ENCODE measurements around the gene VPS13C. TPM values are rescaled to one million over a fixed set of nuclear protein-coding genes. Genes with fewer than 3 reads are reported as not detected.

Gene VPS13C
- total RNA-seq, 1 donor from 2014 or later: 73.6 TPM

- no peaks in the 10 kb centered on the region for H3K9me3 ChIP-seq (ENCODE audit: control insufficient read depth in 3 of 3, low read length in 3 of 3)
- H3K36me3 ChIP-seq (ENCODE audit: control insufficient read depth in 3 of 3, insufficient read depth in 3 of 3, low read length in 3 of 3): no peaks in the 10 kb centered on the region
- no peak overlapping the region for H3K9ac ChIP-seq (ENCODE audit: low read depth in 1 of 3, low read length in 3 of 3)
- H3K27me3 ChIP-seq (ENCODE audit: control insufficient read depth in 3 of 3, insufficient read depth in 3 of 3, low read length in 3 of 3): no peaks in the 10 kb centered on the region
- no peak overlapping the region for H3K27ac ChIP-seq (ENCODE audit: low read depth, low read length)
- no peaks in the 10 kb centered on the region for H3K4me1 ChIP-seq (ENCODE audit: control insufficient read depth in 3 of 3, insufficient read depth in 3 of 3, low read length in 3 of 3)
- no peak overlapping the region for H3K4me3 ChIP-seq (ENCODE audit: low read length in 3 of 3)
These were observed 34.1 kb upstream of the VPS13C start for GRCh38 chr15:62094388-62094787.

- H3K4me3 ChIP-seq (ENCODE audit: low read length in 3 of 3): no peak overlapping the region
- H3K36me3 ChIP-seq (ENCODE audit: control insufficient read depth in 3 of 3, insufficient read depth in 3 of 3, low read length in 3 of 3): no peaks in the 10 kb centered on the region
- no peaks in the 10 kb centered on the region for H3K9me3 ChIP-seq (ENCODE audit: control insufficient read depth in 3 of 3, low read length in 3 of 3)
- no peak overlapping the region for H3K27ac ChIP-seq (ENCODE audit: low read depth, low read length)
- H3K9ac ChIP-seq (ENCODE audit: low read depth in 1 of 3, low read length in 3 of 3): no peak overlapping the region
- no peaks in the 10 kb centered on the region for H3K27me3 ChIP-seq (ENCODE audit: control insufficient read depth in 3 of 3, insufficient read depth in 3 of 3, low read length in 3 of 3)
- no peaks in the 10 kb centered on the region for H3K4me1 ChIP-seq (ENCODE audit: control insufficient read depth in 3 of 3, insufficient read depth in 3 of 3, low read length in 3 of 3)
These were observed 33.6 kb upstream of the VPS13C start for GRCh38 chr15:62093809-62094208.

- Histone ChIP-seq H3K4me3 (ENCODE audit: low read length in 3 of 3) (no peak overlapping the region), H3K27ac (ENCODE audit: low read depth, low read length) (no peak overlapping the region), H3K36me3 (ENCODE audit: control insufficient read depth in 3 of 3, insufficient read depth in 3 of 3, low read length in 3 of 3) (no peaks in the 10 kb centered on the region), H3K9ac (ENCODE audit: low read depth in 1 of 3, low read length in 3 of 3) (no peak overlapping the region), H3K27me3 (ENCODE audit: control insufficient read depth in 3 of 3, insufficient read depth in 3 of 3, low read length in 3 of 3) (no peaks in the 10 kb centered on the region), H3K4me1 (ENCODE audit: control insufficient read depth in 3 of 3, insufficient read depth in 3 of 3, low read length in 3 of 3) (no peaks in the 10 kb centered on the region), H3K9me3 (ENCODE audit: control insufficient read depth in 3 of 3, low read length in 3 of 3) (no peaks in the 10 kb centered on the region)
These were observed 30.7 kb upstream of the VPS13C start for GRCh38 chr15:62090988-62091387.

- Histone ChIP-seq H3K27me3 (ENCODE audit: control insufficient read depth in 3 of 3, insufficient read depth in 3 of 3, low read length in 3 of 3) (no peaks in the 10 kb centered on the region), H3K9ac (ENCODE audit: low read depth in 1 of 3, low read length in 3 of 3) (no peak overlapping the region), H3K4me3 (ENCODE audit: low read length in 3 of 3) (no peak overlapping the region), H3K27ac (ENCODE audit: low read depth, low read length) (no peak overlapping the region), H3K4me1 (ENCODE audit: control insufficient read depth in 3 of 3, insufficient read depth in 3 of 3, low read length in 3 of 3) (no peaks in the 10 kb centered on the region), H3K36me3 (ENCODE audit: control insufficient read depth in 3 of 3, insufficient read depth in 3 of 3, low read length in 3 of 3) (no peaks in the 10 kb centered on the region), H3K9me3 (ENCODE audit: control insufficient read depth in 3 of 3, low read length in 3 of 3) (no peaks in the 10 kb centered on the region)
These were observed 29.4 kb upstream of the VPS13C start for GRCh38 chr15:62089616-62090015.

- peak overlapping the region; percentile 16 for H3K27ac ChIP-seq (ENCODE audit: low read depth, low read length)
- no peaks in the 10 kb centered on the region for H3K27me3 ChIP-seq (ENCODE audit: control insufficient read depth in 3 of 3, insufficient read depth in 3 of 3, low read length in 3 of 3)
- no peak overlapping the region for H3K9ac ChIP-seq (ENCODE audit: low read depth in 1 of 3, low read length in 3 of 3)
- no peak overlapping the region for H3K4me3 ChIP-seq (ENCODE audit: low read length in 3 of 3)
- H3K4me1 ChIP-seq (ENCODE audit: control insufficient read depth in 3 of 3, insufficient read depth in 3 of 3, low read length in 3 of 3): no peaks in the 10 kb centered on the region
- H3K36me3 ChIP-seq (ENCODE audit: control insufficient read depth in 3 of 3, insufficient read depth in 3 of 3, low read length in 3 of 3): no peaks in the 10 kb centered on the region
- H3K9me3 ChIP-seq (ENCODE audit: control insufficient read depth in 3 of 3, low read length in 3 of 3): no peaks in the 10 kb centered on the region
These were observed 28.1 kb upstream of the VPS13C start for GRCh38 chr15:62088353-62088693.

- no peak overlapping the region for H3K9ac ChIP-seq (ENCODE audit: low read depth in 1 of 3, low read length in 3 of 3)
- peak overlapping the region; percentile 16 for H3K27ac ChIP-seq (ENCODE audit: low read depth, low read length)
- H3K27me3 ChIP-seq (ENCODE audit: control insufficient read depth in 3 of 3, insufficient read depth in 3 of 3, low read length in 3 of 3): no peaks in the 10 kb centered on the region
- no peaks in the 10 kb centered on the region for H3K9me3 ChIP-seq (ENCODE audit: control insufficient read depth in 3 of 3, low read length in 3 of 3)
- no peak overlapping the region for H3K4me3 ChIP-seq (ENCODE audit: low read length in 3 of 3)
- no peaks in the 10 kb centered on the region for H3K36me3 ChIP-seq (ENCODE audit: control insufficient read depth in 3 of 3, insufficient read depth in 3 of 3, low read length in 3 of 3)
- no peaks in the 10 kb centered on the region for H3K4me1 ChIP-seq (ENCODE audit: control insufficient read depth in 3 of 3, insufficient read depth in 3 of 3, low read length in 3 of 3)
These were observed 27.6 kb upstream of the VPS13C start for GRCh38 chr15:62087671-62088352.

GRCh38 chr15:62085740-62086139 is 25.5 kb upstream of the VPS13C start:
- no peaks in the 10 kb centered on the region for H3K4me1 ChIP-seq (ENCODE audit: control insufficient read depth in 3 of 3, insufficient read depth in 3 of 3, low read length in 3 of 3)
- H3K36me3 ChIP-seq (ENCODE audit: control insufficient read depth in 3 of 3, insufficient read depth in 3 of 3, low read length in 3 of 3): no peaks in the 10 kb centered on the region
- H3K9ac ChIP-seq (ENCODE audit: low read depth in 1 of 3, low read length in 3 of 3): no peak overlapping the region
- H3K9me3 ChIP-seq (ENCODE audit: control insufficient read depth in 3 of 3, low read length in 3 of 3): no peaks in the 10 kb centered on the region
- H3K27ac ChIP-seq (ENCODE audit: low read depth, low read length): no peak overlapping the region
- H3K4me3 ChIP-seq (ENCODE audit: low read length in 3 of 3): no peak overlapping the region
- no peaks in the 10 kb centered on the region for H3K27me3 ChIP-seq (ENCODE audit: control insufficient read depth in 3 of 3, insufficient read depth in 3 of 3, low read length in 3 of 3)

GRCh38 chr15:62083194-62084154 is 23.2 kb upstream of the VPS13C start:
- no peak overlapping the region for H3K4me3 ChIP-seq (ENCODE audit: low read length in 3 of 3)
- H3K9me3 ChIP-seq (ENCODE audit: control insufficient read depth in 3 of 3, low read length in 3 of 3): no peaks in the 10 kb centered on the region
- no peak overlapping the region for H3K9ac ChIP-seq (ENCODE audit: low read depth in 1 of 3, low read length in 3 of 3)
- no peaks in the 10 kb centered on the region for H3K27me3 ChIP-seq (ENCODE audit: control insufficient read depth in 3 of 3, insufficient read depth in 3 of 3, low read length in 3 of 3)
- no peaks in the 10 kb centered on the region for H3K4me1 ChIP-seq (ENCODE audit: control insufficient read depth in 3 of 3, insufficient read depth in 3 of 3, low read length in 3 of 3)
- H3K36me3 ChIP-seq (ENCODE audit: control insufficient read depth in 3 of 3, insufficient read depth in 3 of 3, low read length in 3 of 3): no peaks in the 10 kb centered on the region
- no peak overlapping the region for H3K27ac ChIP-seq (ENCODE audit: low read depth, low read length)

GRCh38 chr15:62079594-62079993 is 19.3 kb upstream of the VPS13C start:
- Histone ChIP-seq H3K36me3 (ENCODE audit: control insufficient read depth in 3 of 3, insufficient read depth in 3 of 3, low read length in 3 of 3) (no peaks in the 10 kb centered on the region), H3K27me3 (ENCODE audit: control insufficient read depth in 3 of 3, insufficient read depth in 3 of 3, low read length in 3 of 3) (no peaks in the 10 kb centered on the region), H3K4me1 (ENCODE audit: control insufficient read depth in 3 of 3, insufficient read depth in 3 of 3, low read length in 3 of 3) (no peaks in the 10 kb centered on the region), H3K27ac (ENCODE audit: low read depth, low read length) (no peak overlapping the region), H3K4me3 (ENCODE audit: low read length in 3 of 3) (no peak overlapping the region), H3K9me3 (ENCODE audit: control insufficient read depth in 3 of 3, low read length in 3 of 3) (no peaks in the 10 kb centered on the region), H3K9ac (ENCODE audit: low read depth in 1 of 3, low read length in 3 of 3) (no peak overlapping the region)

- H3K27ac ChIP-seq (ENCODE audit: low read depth, low read length): no peak overlapping the region
- H3K9ac ChIP-seq (ENCODE audit: low read depth in 1 of 3, low read length in 3 of 3): no peak overlapping the region
- H3K36me3 ChIP-seq (ENCODE audit: control insufficient read depth in 3 of 3, insufficient read depth in 3 of 3, low read length in 3 of 3): no peaks in the 10 kb centered on the region
- H3K9me3 ChIP-seq (ENCODE audit: control insufficient read depth in 3 of 3, low read length in 3 of 3): no peaks in the 10 kb centered on the region
- H3K27me3 ChIP-seq (ENCODE audit: control insufficient read depth in 3 of 3, insufficient read depth in 3 of 3, low read length in 3 of 3): no peaks in the 10 kb centered on the region
- H3K4me1 ChIP-seq (ENCODE audit: control insufficient read depth in 3 of 3, insufficient read depth in 3 of 3, low read length in 3 of 3): no peaks in the 10 kb centered on the region
- no peak overlapping the region for H3K4me3 ChIP-seq (ENCODE audit: low read length in 3 of 3)
These were observed 15.5 kb upstream of the VPS13C start for GRCh38 chr15:62075595-62076277.

Measured in skeletal muscle tissue (tissue), 4 donors.